ENCODE data around the gene ADCY2.

- TF ChIP-seq POLR2A (IDR thresholded peaks at IDR 0.05; ENCODE audit: low read length), result no peak
- no peak for TF ChIP-seq GATA1 (IDR thresholded peaks at IDR 0.05; ENCODE audit: low read depth, low read length)
These were observed 193.9 kb downstream of the ADCY2 start for GRCh38 chr5:7589800-7590199.
